ENCODE measurements around the gene TNFRSF9.
"Not testable (repeated sequence)": the region's sequence is repeated elsewhere in the genome, so short reads cannot be mapped to it uniquely, and the experiment has no call there.

Gene TNFRSF9

GRCh38 chr1:7960867-7961215, 20.2 kb upstream of the TNFRSF9 start:
- DNase-seq = no peak

GRCh38 chr1:7960165-7960564, 19.5 kb upstream of the TNFRSF9 start:
- DNase-seq = no peak

DNA sequence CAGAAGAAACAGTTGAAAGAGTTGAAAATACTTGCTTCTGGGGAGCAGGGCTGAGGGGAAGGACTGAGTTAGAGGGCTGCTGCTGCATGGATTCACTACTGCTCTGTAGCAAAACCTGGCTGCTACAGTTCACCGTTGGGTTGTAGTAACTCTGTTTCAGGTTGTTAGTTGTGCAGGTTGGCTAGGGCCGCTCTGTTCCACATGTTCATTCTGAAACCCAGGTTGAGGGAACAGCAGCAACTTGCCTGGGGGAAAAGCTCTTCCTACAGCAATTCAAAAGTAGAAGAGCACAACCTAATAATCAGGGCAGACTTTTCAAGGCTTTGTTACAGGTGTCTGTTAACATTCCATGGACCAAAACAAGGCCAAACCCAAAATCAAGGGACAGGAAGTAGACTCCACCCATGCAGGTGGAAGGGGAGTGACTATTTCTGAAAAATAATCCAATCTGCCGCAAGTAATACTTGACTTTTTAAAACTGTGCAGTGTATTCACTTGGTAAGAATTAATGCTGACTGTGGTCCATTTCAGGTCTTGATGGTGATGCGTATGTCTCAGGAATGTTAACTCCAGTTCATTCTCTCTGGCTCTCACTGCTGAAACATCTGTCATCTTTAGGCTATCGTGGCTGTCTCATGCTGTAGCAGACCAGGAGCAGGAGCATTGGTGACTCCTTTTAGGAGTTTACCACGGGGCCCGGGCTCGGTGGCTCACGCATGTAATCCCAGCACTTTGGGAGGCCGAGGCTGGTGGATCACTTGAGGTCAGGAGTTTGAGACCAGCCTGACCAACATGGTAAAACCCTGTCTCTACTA, 15.8 kb upstream of the TNFRSF9 start:
- DNase-seq = no peak

GRCh38 chr1:7954683-7955082, 14.0 kb upstream of the TNFRSF9 start:
- DNase-seq = no peak

GRCh38 chr1:7953850-7954609, 13.4 kb upstream of the TNFRSF9 start:
- DNase-seq = no peak

DNA sequence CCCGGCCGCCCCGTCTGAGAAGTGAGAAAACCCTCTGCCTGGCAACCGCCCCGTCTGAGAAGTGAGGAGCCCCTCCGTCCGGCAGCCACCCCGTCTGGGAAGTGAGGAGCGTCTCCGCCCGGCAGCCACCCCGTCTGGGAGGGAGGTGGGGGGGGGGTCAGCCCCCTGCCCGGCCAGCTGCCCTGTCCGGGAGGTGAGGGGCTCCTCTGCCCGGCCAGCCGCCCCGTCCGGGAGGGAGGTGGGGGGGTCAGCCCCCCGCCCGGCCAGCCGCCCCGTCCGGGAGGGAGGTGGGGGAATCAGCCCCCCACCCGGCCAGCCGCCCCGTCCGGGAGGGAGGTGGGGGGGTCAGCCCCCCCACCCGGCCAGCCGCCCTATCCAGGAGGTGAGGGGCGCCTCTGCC, 12.2 kb upstream of the TNFRSF9 start:
- not testable (repeated sequence) for DNase-seq

DNA sequence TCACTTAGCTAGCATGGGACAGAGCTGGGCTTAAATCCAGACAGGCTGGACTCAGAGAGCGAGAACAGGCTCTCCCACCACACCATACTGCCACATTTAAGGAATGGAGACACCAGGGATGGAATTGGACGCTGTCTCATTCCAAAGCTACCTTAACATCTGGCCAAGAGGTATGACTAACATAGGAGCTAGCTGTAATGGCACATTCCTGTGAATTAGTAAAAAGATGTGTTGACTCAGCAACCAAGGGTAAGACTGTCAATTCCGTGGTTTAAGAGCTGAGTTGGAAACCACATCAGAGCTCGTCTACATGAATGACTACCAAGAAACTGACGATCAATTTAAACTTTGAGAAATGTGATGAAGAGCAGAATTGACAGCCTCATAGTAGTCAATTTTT, 8.3 kb upstream of the TNFRSF9 start:
- no peak for DNase-seq

GRCh38 chr1:7943251-7943650, 2.6 kb upstream of the TNFRSF9 start:
- DNase-seq = no peak

DNA sequence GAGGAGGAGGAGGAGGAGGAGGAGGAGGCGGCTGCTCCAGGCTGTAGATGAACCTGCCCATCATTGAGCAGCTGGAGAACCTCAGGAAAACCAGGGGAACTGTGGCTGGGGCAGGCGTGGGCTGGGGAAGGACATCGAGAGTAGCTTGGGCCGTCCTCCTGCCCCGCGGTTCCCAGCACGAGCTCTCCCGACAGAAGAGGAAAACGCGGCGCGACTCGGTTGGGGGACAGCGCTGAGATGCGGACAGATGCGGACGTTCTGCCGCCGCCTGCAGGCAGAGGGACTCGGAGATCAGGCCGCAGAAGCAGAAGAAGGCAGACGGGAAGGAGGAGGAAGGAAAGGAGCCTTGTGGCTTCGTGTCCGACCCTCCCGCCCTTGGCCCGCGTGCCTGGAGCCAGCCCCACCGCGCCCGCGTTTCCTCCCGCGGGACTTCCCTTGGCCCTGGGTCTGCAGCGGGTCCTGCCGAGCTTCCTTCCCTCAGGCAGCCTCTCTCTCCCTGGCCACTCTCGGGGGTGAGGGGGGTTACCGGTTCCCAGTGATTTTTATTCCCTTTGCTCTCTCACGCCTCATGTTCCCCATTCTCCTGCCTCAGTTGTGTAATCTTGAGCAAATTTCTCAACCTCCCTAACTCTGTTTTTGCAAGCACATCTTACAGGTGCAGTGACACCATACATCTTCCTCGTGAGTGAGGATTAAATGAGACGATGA, 1.7 kb upstream of the TNFRSF9 start:
- no peak for DNase-seq

DNA sequence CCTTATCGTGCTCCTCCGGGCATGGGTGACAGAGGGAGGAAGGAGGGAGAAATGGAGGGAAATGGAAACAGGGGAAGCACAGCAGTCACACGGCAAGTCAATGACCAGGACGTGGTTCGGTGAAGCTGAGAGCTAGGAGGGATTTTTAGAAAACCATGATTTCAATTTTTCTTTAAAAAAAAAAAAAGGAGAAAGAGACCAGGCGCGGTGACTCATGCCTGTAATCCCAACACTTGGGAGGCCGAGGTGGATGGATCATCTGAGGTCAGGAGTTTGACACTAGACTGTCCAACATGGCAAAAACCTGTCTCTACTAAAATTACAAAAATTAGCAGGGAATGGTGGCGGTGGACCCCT, 776 bp upstream of the TNFRSF9 start:
- no peak for DNase-seq

DNA sequence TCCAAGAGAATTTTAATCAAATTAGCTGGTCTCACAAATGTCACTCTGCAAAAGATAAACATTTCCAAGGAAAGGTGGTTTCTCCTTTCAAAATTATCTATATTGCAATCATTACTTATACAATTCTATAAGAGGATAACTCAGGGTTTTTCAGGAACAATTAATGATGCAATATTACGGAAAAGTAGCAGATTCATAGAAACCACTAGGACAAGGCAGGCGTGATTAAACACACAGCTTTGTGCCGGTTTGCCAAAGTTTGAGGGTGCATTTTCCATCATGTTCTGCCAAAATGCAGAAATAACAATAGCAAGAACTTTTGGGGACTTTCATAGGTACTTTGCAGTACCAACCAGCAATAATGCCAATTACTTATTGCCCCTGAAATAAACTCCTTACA, 605 bp downstream of the TNFRSF9 start:
- no peak for DNase-seq

DNA sequence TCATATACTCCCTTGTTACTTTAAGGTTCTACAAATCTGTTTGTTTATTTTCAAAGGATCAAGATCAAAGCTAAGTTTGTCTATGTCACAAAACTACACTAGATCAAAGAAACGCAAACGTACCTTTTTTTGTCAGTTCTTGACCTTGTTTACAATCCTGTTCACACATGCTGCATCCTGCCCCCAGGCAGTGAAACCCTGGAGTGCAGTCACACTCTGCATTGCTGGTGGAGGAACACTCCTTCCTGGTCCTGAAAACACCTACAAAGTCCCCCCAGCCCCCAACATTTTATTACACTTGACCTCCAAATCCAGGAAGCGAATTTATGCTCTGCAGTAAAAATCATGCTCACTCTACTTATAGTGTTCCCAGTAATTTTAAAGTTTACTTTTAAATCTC, 2.6 kb downstream of the TNFRSF9 start:
- DNase-seq = no peak

- DNase-seq = no peak
Observed at GRCh38 chr1:7932524-7933138, 8.0 kb downstream of the TNFRSF9 start.

GRCh38 chr1:7931446-7931812, 9.2 kb downstream of the TNFRSF9 start:
- no peak for DNase-seq

DNA sequence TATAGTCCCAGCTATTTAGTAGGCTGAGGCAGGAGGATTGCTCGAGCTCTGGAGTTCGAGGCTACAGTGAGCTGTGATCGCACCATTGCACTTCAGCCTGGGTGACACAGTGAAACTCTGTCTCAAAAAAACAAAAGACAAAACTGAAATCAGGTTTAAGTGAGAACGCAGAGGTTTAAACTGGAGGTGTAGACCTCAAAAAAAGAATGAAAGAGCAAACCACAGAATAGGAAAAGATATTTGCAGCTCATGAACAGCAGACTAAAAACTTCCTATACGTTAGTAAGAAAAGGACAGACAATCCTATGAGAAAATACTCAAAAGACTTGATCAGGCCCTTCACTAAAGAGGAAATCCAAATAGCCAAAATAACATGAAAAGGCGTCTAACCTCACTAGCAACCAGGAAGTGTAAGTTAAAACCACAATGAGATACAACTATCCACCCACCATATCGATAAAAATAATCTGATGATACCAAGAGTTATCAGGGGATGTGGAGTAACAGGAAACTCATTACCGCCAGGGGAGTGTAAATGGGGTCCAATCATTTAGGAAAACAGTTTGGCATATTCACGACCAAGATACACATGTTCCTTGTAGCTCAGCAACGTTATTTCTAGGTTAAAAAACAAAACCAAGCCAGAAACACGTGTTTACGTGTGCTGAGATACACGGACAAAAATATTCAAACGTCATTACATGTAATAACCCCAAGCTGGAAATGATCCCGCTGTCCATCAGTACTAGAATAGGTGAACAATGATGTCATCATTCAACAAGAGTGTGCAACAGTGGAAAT, 9.8 kb downstream of the TNFRSF9 start:
- DNase-seq = no peak

- DNase-seq = no peak
Observed at GRCh38 chr1:7929637-7930036, 11.0 kb downstream of the TNFRSF9 start.

GRCh38 chr1:7928247-7928646, 12.4 kb downstream of the TNFRSF9 start:
- DNase-seq = no peak

DNA sequence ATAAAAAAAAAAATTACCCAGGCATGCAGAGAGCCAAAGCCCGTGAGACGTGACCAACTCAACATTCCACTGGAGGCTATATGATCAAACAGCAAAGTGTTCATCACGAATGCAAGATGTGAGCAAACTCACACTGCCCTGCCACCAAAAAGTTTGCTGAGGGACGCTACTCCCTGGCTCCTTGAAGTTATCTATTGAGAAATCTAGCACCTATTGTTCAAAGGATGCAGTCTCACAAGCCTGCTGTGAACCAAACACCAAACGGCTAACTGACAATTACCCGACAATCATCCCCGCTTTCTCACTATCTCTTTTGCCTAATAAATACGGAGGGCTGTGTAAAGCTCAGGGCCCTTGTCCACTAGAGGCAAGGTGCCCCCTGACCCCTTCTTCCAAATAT, 13.6 kb downstream of the TNFRSF9 start:
- not testable (repeated sequence) for DNase-seq

- no peak for DNase-seq
Observed at GRCh38 chr1:7922301-7922700, 18.3 kb downstream of the TNFRSF9 start.

GRCh38 chr1:7921796-7922195, 18.8 kb downstream of the TNFRSF9 start:
- no peak for DNase-seq

DNA sequence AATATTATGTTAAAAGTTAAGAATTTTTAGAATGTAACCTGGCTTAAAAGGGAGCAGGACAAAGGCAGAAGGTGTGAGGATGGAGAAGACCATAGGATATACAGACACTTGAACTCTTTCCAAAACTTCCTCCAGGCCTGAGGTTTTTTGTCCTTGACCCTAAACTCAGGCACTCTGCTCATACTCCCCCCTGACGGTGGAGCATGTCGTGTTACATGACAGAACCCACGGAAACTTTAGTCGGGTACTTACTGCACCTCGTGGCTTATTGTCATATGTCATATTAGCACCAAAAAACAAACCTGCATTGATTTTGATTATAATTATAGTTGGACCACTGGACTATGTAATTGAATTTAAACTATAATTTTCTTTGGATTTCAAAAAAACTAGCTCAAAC, 20.8 kb downstream of the TNFRSF9 start:
- DNase-seq = no peak

- DNase-seq = not testable (repeated sequence)
Observed at GRCh38 chr1:7917971-7918370, 22.7 kb downstream of the TNFRSF9 start.

- DNase-seq = no peak
Observed at GRCh38 chr1:7916501-7916830, 24.2 kb downstream of the TNFRSF9 start.
